Measurements from ENCODE around the gene RASEF.

GRCh38 chr9:82969291-82969690 is 93.7 kb downstream of the RASEF start:
- TF ChIP-seq CTCF (IDR thresholded peaks at IDR 0.05; ENCODE audit: low read length) (no peak), EZH2 (IDR thresholded peaks at IDR 0.05; ENCODE audit: borderline replicate concordance, low read length) (no peak)

All from OCI-LY1 (cell line).